Neural cell (in vitro differentiated cells): ENCODE measurements around the gene ZMYM2. TPM values are rescaled to one million over a fixed set of nuclear protein-coding genes. Genes with fewer than 3 reads are reported as not detected.

Source experiments
- H2AFZ ChIP-seq: fragments of 200-600, 300-800 bp; sonication (generic), shearing (Covaris generic); 2 replicates; pipeline ENCODE4 v1.6.0; 2014; ENCODE audit warnings: low read depth, mild to moderate bottlenecking, antibody characterized with exemption, low read length, moderate library complexity
- H3F3A ChIP-seq: fragments of 200-600 bp; shearing (Covaris generic); 2 replicates; pipeline ENCODE4 v1.6.1; 2016; ENCODE audit warnings: mild to moderate bottlenecking, moderate library complexity, mixed read lengths, antibody characterized with exemption, low read length; ENCODE audit not compliant: insufficient read depth, poor library complexity, severe bottlenecking
- H3K27ac ChIP-seq: fragments of 200-600, 300-800 bp; sonication (generic), shearing (Covaris generic); 2 replicates; pipeline ENCODE4 v1.5.1; 2014; ENCODE audit warnings: mild to moderate bottlenecking, low read length, moderate library complexity
- H3K27me3 ChIP-seq: fragments of 300-800, 200-600 bp; sonication (generic), shearing (Covaris generic); 2 replicates; pipeline ENCODE4 v1.6.0; 2014; ENCODE audit warnings: mild to moderate bottlenecking, low read depth, low read length, moderate library complexity; ENCODE audit not compliant: insufficient read depth
- H3K36me3 ChIP-seq: fragments of 300-800, 200-600 bp; sonication (generic), shearing (Covaris generic); 2 replicates; pipeline ENCODE4 v1.5.1; 2014; ENCODE audit warnings: mild to moderate bottlenecking, antibody characterized with exemption, low read length, moderate library complexity; ENCODE audit not compliant: insufficient read depth
- H3K4me2 ChIP-seq: fragments of 300-800, 200-600 bp; sonication (generic), shearing (Covaris generic); 2 replicates; pipeline ENCODE4 v1.6.0; 2014; ENCODE audit warnings: mild to moderate bottlenecking, low read length
- H3K4me3 ChIP-seq: fragments of 300-800, 200-600 bp; sonication (generic), shearing (Covaris generic); 2 replicates; pipeline ENCODE4 v1.5.1; 2014; ENCODE audit warnings: mild to moderate bottlenecking, low read length, moderate library complexity
- H3K79me2 ChIP-seq: fragments of 200-600 bp; shearing (Covaris generic); replicated peaks from 2 replicates; pipeline ENCODE4 v1.6.0; 2014; ENCODE audit warnings: mild to moderate bottlenecking, low read length, moderate library complexity; ENCODE audit not compliant: insufficient read depth
- H3K9ac ChIP-seq: fragments of 300-800, 200-600 bp; sonication (generic), shearing (Covaris generic); 2 replicates; pipeline ENCODE4 v1.6.1; 2016; ENCODE audit warnings: mild to moderate bottlenecking, low read length, mixed read lengths
- H3K9me2 ChIP-seq: fragments of 200-600 bp; shearing (Covaris generic); 2 replicates; pipeline ENCODE4 v1.6.1; 2016; ENCODE audit warnings: mild to moderate bottlenecking, low read length, mixed read lengths; ENCODE audit not compliant: insufficient read depth
- H3K9me3 ChIP-seq: fragments of 200-600, 300-800 bp; sonication (generic), shearing (Covaris generic); 2 replicates; pipeline ENCODE4 v1.6.1; 2016; ENCODE audit warnings: mild to moderate bottlenecking, mixed run types, low read length, moderate library complexity, mixed read lengths
- H4K20me1 ChIP-seq: fragments of 200-600 bp; shearing (Covaris generic); 2 replicates; pipeline ENCODE4 v1.6.1; 2016; ENCODE audit warnings: mild to moderate bottlenecking, mixed run types; ENCODE audit not compliant: insufficient read depth
- EP300 ChIP-seq: fragments of 450-650 bp; conservative IDR thresholded peaks from 2 replicates; pipeline ENCODE4 v1.6.1; 2014; ENCODE audit warnings: antibody characterized with exemption, mild to moderate bottlenecking, moderate library complexity; ENCODE audit not compliant: poor library complexity, severe bottlenecking
- EZH2 ChIP-seq: fragments of 200-600, 300-800 bp; shearing (Covaris generic), sonication (generic); IDR thresholded peaks from 2 replicates; pipeline ENCODE4 v1.6.1; 2014; ENCODE audit warnings: antibody characterized with exemption, low read length, borderline replicate concordance, mild to moderate bottlenecking; ENCODE audit not compliant: insufficient read depth, poor library complexity, severe bottlenecking
- MXI1 ChIP-seq: fragments of 450-650 bp; conservative IDR thresholded peaks from 2 replicates; pipeline ENCODE4 v1.6.1; 2014; ENCODE audit warnings: antibody characterized with exemption, mild to moderate bottlenecking; ENCODE audit not compliant: poor library complexity, severe bottlenecking
- POLR2AphosphoS5 ChIP-seq: IDR thresholded peaks from 2 replicates; pipeline ENCODE4 v1.6.1; 2012
- RAD21 ChIP-seq: fragments of 450-650 bp; conservative IDR thresholded peaks from 2 replicates; pipeline ENCODE4 v1.6.1; 2014; ENCODE audit warnings: antibody characterized with exemption, mild to moderate bottlenecking, moderate library complexity
- SMC3 ChIP-seq: fragments of 450-650 bp; conservative IDR thresholded peaks from 2 replicates; pipeline ENCODE4 v1.6.1; 2014; ENCODE audit warnings: antibody characterized with exemption, mild to moderate bottlenecking, moderate library complexity; ENCODE audit not compliant: poor library complexity
- TAF1 ChIP-seq: IDR thresholded peaks from 2 replicates; pipeline ENCODE4 v1.6.1; 2012; ENCODE audit warnings: low read depth
- polyA plus RNA-seq: library from polyadenylated mRNA; depleted of rRNA; stranded (reverse); fragments of >200 nt; gene quantifications from 2 replicates; pipeline ENCODE4 v1.2.3, GENCODE V29; 2014
- TF ChIP-seq, protein P1 (sequence below): fragments of 450-650 bp; IDR thresholded peaks from 2 replicates; pipeline ENCODE4 v1.5.1; 2014; ENCODE audit warnings: antibody characterized with exemption, mild to moderate bottlenecking, moderate library complexity; ENCODE audit not compliant: poor library complexity, severe bottlenecking
- TF ChIP-seq, protein P2 (sequence below): IDR thresholded peaks from 2 replicates; pipeline ENCODE4 v1.6.1; 2012; ENCODE audit warnings: borderline replicate concordance

Gene ZMYM2
- polyA plus RNA-seq, 1 donor from 2014 or later: 92.2 TPM

DNA sequence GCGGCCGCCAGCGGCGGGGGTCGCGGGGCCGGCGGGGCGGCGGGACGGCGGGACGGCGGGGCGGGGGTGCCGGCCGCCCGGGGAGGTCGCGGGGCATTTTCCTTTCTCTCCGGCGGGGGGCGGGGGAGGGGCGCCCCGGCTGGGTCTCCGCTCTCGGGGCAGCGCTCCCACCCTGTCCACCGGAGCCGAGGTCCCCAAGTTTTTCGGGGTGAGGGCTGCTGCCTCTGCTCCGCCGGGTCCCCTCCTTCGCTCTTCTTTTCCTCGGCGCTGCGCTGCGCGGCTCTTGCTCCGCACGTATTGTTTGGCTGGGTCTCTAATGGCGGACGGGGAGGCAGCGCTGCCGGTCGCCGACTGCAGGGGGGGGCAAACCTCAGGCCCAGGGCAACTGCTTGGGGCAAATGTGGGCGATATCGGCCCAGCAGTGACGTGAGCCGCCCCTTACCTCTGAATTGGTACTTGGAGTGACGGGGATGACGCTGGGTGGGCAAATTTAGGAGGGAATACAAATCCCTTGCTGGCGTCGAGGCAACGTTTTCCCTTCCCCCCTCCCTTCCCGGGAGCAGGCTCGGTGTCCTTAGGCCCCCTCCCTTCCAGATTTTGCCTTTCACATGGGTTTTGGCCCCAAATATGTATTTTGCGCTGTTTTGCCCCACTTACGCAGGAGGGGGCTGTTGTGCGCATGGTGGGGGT is 759 bp downstream of the ZMYM2 start:
- Histone ChIP-seq H3K27me3 (no peaks in the 10 kb centered on the region), H2AFZ (peak overlapping the region; percentile 61), H3K4me2 (peak overlapping the region; percentile 93), H3K36me3 (peaks cover 6% of the 10 kb centered on the region), H3K27ac (peak overlapping the region; percentile 97), H3K9ac (peak overlapping the region; percentile 98), H4K20me1 (peaks cover 19% of the 10 kb centered on the region), H3F3A (peaks cover 3% of the 10 kb centered on the region), H3K9me2 (no peaks in the 10 kb centered on the region), H3K79me2 (peaks cover 39% of the 10 kb centered on the region), H3K4me3 (peak overlapping the region; percentile 88), H3K9me3 (peaks cover 5% of the 10 kb centered on the region)
- TF ChIP-seq, protein P1, sequence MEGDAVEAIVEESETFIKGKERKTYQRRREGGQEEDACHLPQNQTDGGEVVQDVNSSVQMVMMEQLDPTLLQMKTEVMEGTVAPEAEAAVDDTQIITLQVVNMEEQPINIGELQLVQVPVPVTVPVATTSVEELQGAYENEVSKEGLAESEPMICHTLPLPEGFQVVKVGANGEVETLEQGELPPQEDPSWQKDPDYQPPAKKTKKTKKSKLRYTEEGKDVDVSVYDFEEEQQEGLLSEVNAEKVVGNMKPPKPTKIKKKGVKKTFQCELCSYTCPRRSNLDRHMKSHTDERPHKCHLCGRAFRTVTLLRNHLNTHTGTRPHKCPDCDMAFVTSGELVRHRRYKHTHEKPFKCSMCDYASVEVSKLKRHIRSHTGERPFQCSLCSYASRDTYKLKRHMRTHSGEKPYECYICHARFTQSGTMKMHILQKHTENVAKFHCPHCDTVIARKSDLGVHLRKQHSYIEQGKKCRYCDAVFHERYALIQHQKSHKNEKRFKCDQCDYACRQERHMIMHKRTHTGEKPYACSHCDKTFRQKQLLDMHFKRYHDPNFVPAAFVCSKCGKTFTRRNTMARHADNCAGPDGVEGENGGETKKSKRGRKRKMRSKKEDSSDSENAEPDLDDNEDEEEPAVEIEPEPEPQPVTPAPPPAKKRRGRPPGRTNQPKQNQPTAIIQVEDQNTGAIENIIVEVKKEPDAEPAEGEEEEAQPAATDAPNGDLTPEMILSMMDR: peak; percentile 5
- TF ChIP-seq SMC3 (no peak), EZH2 (no peak), RAD21 (no peak), POLR2AphosphoS5 (peak; percentile 50), TAF1 (peak; percentile 34), MXI1 (no peak), EP300 (no peak)
- TF ChIP-seq, protein P2, sequence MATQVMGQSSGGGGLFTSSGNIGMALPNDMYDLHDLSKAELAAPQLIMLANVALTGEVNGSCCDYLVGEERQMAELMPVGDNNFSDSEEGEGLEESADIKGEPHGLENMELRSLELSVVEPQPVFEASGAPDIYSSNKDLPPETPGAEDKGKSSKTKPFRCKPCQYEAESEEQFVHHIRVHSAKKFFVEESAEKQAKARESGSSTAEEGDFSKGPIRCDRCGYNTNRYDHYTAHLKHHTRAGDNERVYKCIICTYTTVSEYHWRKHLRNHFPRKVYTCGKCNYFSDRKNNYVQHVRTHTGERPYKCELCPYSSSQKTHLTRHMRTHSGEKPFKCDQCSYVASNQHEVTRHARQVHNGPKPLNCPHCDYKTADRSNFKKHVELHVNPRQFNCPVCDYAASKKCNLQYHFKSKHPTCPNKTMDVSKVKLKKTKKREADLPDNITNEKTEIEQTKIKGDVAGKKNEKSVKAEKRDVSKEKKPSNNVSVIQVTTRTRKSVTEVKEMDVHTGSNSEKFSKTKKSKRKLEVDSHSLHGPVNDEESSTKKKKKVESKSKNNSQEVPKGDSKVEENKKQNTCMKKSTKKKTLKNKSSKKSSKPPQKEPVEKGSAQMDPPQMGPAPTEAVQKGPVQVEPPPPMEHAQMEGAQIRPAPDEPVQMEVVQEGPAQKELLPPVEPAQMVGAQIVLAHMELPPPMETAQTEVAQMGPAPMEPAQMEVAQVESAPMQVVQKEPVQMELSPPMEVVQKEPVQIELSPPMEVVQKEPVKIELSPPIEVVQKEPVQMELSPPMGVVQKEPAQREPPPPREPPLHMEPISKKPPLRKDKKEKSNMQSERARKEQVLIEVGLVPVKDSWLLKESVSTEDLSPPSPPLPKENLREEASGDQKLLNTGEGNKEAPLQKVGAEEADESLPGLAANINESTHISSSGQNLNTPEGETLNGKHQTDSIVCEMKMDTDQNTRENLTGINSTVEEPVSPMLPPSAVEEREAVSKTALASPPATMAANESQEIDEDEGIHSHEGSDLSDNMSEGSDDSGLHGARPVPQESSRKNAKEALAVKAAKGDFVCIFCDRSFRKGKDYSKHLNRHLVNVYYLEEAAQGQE: peak; percentile 86

DNA sequence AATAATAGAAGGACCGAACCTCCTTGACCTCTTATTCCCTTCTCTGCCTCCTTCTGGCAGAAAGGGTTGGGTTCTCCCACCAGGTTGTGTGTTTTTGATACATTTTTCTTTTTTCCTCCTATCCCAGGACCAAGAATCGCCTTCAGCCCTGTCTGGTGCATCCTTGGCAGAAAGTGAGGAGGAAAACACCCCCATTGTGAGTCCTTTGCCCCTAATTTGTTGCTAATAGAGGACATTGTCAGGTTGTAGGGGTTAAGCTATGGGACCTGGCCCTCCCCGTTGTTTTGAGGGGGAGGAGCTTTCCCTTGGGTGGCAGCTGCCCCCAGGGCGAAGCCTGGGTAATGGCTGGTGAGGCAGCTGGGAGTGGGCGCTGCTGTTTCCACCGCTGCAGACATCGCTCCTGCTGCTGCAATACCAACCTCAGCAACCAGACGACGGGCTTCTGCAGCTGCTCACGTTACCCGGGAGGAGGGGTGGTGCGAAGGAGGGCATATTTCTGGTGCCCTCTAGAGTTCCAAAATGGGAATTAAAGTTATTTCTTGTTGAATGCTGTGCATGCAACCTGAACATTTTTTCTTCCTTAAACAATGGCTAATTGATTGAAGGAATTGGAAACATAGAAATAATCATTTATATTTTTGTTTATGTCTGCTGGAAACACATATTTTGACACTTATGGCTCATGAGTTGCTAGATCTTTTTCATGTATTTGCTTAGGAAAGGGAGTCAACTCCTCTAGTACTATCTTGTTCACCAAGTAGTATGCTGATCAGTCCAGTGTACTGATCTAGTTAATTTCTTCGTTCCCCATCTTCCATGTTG is 1.5 kb downstream of the ZMYM2 start:
- peak; percentile 59 for TF ChIP-seq EP300
- peak; percentile 93 for TF ChIP-seq TAF1
- TF ChIP-seq POLR2AphosphoS5: peak; percentile 95
- TF ChIP-seq MXI1: peak; percentile 63
- TF ChIP-seq EZH2: no peak
- TF ChIP-seq, protein P2: peak; percentile 50
- peak; percentile 77 for TF ChIP-seq RAD21
- TF ChIP-seq, protein P1: peak; percentile 99
- TF ChIP-seq SMC3: peak; percentile 72
- H3K4me2 ChIP-seq: peak overlapping the region; percentile 93
- peak overlapping the region; percentile 61 for H2AFZ ChIP-seq
- H4K20me1 ChIP-seq: peaks cover 19% of the 10 kb centered on the region
- H3K9me2 ChIP-seq: no peaks in the 10 kb centered on the region
- peak overlapping the region; percentile 97 for H3K27ac ChIP-seq
- peaks cover 6% of the 10 kb centered on the region for H3K36me3 ChIP-seq
- peak overlapping the region; percentile 98 for H3K9ac ChIP-seq
- H3F3A ChIP-seq: peaks cover 3% of the 10 kb centered on the region
- H3K9me3 ChIP-seq: peaks cover 5% of the 10 kb centered on the region
- H3K4me3 ChIP-seq: peak overlapping the region; percentile 88
- H3K27me3 ChIP-seq: no peaks in the 10 kb centered on the region
- peaks cover 46% of the 10 kb centered on the region for H3K79me2 ChIP-seq
